M059J (cell line): ENCODE measurements around the gene CPA1. TPM values are rescaled to one million over a fixed set of nuclear protein-coding genes. Genes with fewer than 3 reads are reported as not detected.

Experiments used
- DNase-seq: peaks from one replicate; pipeline ENCODE4 v3.0.0-alpha.2; 2012; ENCODE audit warnings: low read depth
- total RNA-seq: library from RNA; depleted of rRNA; stranded (reverse); fragments of >200 nt; shearing (Covaris generic); gene quantifications from 2 replicates; pipeline ENCODE4 v1.2.3, GENCODE V29; 2014; rRNA removed

CPA1 gene
- total RNA-seq: not detected in 2 replicates

DNA sequence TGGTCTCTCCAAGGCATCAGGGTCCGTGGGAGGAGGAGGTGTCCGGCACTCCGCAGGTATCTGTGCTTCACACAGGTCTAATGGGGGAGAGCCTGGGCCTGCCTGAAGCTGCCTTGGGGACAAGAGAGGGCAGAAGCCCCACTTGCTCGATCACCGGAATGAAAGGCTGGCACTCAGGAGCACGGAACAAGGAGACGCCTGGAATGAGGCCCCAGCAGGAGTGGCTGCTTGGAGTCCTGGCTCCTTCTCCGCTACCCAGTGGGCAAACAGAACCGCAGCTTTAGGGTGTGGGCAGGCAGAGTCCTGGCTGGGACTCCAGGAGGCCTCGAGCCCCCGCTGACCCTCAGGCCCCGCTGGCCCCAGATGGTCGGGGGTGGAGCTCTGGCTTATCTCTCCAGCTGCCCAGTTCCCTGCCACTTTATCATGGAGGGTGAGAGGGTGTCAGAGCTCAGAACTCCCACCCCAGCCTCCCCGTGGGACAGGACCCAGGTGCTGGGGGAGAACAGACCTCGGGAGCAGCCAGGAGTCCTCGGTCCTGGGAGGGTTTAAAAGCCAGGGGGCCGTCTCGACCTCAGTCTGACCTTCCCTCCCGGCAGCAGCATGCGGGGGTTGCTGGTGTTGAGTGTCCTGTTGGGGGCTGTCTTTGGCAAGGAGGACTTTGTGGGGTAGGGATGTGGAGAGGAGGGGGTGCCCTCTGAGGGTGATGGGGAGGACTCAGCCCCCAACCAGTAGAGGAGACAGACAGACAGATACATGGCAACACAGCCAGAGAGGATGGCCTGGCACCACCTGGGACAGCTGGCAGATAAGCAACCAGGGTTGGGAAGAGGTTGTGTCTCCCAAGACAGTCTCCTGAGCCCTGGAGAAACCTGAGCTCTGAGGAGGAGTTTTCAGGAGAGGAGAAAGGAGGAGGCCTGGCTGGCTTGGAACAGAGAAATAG, at the start of gene CPA1:
CPA1 (plus strand) TSS at position 574 of the 940 bp plus-strand sequence; CDS start at position 601, 27 bp downstream.
- DNase-seq: no peak

DNA sequence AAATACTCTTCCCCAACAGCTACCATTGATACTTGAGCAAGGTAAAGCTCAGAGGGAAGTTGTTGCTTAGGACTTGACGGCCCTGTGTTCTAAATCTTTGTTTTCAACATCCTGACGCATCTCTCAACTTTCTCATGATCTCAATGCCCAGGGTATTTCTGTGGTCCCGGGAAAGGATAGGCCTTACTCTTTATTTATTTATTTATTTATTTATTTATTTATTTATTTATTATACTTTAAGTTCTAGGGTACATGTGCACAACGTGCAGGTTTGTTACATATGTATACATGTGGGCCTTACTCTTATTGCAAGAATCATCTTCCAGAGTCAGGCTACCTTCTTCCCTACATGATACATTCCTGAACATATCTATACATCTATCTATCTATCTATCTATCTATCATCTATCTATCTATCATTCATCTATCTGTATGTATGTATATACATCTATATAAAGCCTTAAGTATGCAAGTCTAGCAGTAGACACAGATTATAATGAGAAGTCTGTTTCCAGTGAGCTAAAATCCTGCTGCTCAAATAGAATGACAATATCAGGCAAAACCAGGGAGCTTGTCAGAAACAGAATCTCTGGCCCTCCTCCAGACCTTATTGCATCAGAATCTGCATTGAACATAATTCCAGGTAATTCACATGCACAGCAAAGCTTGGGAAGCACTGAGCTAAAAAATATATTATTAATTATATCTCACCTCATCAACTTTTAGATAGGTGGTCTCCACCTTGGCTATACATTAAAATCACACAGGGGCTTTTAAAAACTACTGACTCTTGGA, 47.8 kb upstream of the CPA1 start:
- DNase-seq: no peak

DNA sequence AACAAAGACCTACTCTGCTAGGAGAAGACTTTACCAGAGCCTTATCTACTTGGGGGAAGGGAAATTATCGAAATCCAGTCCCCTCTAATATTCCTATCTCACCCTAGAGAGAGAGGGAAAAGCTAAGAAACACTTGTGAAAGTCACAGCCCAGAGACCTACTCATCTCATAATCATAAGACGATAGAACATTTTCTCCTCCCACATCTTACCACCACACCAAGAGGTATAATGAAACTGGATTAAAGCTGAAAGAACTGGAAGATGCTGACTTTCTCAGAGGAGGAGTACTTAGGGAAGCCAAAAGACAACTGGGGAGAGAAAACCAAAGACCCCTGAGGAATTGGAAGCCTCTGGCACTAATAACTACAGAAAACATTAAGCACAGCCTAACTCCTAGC, 46.5 kb upstream of the CPA1 start:
- no peak for DNase-seq

DNA sequence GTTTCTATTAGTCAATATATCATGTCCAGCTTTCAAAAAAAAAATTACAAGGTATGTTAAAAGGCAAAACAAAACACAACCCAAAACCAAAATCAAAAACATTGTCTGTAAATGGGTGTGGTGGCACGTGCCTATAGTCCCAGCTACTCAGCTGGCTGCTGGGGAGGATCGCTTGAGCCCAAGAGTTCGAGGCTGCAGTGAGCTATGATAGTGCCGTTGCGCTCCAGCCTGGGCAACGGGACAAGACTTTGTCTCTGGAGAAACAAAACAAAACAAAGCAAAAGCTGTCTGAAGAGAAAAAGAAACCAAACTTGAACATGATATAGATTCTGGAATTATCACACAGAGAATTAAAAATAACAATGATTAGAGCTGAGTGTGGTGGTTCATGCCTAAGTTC, 46.0 kb upstream of the CPA1 start:
- DNase-seq: no peak

DNA sequence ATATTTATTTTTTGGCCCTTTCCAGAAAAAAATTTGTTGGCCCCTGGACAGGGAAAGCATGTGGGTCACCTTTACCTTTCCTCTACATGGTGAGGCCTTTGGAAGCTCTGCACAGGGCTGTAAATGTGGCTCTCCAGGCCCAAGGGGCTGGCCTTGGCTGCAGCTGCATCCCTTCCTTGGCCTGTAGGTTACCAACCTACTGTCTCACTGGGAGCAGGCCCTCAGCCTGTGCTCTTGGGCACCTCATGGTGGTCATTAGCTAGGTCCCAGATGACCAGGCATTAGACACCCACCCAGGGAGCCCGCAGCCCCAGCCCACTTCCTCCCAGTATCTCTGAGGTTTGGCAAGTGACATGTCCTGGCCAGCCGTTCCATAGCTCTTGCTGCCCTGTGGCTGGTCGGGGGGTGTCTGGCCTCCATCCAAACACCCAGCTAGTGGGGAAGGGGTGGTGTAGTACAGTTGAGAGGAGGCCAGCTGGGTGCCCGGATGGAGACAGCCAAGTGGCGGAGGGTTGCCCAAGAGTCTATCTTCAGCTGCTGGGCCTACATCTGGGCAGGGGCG, 42.8 kb upstream of the CPA1 start:
- DNase-seq: no peak

DNA sequence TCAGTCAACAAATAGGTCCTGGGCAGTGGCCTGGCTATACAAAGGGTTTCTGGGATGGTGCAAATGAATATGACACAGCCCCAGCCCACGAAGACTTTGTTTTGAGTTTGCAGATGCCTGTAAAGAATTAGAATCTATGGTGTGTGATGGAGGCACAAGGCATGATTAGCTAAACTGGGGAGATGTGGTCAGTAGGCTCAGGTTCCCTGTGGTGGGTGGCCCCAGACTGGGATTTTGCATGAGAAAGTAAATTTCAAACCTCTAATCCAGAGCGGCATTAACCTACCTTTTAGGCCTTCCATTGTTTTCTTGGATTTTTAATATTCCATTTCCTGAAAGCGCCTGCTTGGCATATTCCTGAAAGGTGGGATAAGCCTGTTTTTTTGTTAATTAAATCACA, 42.1 kb upstream of the CPA1 start:
- DNase-seq: no peak

DNA sequence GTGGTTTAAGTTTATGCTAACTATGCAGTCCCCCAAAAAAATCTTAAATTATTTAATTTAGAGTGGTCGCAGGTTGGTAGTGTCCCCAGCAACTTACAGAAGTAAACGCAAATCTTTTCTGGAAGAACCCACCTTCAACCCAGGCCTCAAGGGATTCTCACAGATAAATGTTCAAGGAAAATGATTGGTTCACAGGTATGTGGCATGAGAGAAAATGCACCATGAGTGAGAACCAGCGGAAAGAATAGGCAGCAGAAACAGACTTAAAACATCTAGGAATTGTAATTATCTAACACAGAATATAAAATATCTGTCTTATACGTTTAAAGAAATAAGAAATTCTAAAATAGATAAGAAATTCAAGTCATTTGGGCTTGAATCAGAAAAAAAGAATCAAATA, 38.4 kb upstream of the CPA1 start:
- no peak for DNase-seq

DNA sequence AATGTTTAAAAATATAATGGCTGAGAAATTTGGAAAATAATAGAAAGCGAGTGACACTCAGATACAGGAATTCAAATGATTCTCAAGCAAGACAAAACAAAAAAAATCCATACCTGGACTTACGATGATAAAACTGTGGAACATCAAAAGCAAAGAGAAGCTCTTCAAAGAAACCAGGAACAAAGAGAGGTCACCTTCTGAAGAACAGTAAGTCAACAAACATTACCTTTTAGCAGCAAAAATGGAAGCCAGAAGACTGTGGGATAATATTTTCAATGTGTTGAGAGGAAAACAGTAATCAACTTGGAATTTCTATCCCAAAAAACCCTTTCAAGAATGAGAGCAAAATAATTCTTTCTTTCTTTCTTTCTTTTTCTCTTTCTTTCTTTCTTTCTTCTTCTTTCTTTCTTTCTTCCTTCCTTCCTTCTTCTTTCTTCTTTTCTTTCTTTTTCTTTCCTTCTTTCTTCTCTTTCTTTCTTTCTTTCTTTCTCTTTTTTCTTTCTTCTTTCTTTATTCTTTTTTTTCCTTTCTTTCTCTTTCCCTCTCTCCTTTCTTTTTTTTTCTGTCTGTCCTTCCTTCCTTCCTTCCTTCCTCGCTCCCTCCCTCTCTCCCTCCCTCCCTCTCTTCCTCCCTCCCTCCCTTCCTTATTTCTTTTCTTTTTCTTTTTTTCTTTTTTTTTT, 37.5 kb upstream of the CPA1 start:
- DNase-seq: no peak

DNA sequence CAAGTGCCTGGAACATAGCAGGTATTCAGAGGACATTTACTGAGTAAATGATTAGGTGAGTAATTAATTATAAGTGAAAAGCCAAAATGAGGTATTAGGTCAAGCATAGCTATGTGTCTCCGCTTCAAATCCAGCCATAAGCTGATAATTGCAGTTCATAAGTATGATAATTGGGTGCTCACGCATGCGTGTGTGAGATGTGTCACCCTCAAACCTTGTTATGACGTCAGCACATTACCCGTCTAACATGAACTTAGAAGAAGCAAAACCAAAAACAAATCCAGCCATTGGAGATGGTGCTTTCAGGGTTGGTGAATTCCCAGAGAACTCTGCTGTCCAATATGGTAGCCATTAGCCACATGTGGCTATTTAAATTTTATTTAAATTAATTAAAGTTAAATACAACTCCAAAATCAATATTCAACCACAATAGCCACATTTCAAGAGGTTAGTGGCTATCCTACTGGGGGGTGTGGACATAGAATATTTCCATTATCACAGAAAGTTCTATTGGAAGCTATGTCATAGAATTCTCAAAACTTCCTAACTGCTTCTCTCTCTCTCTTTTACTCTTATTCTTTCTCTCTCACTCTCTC, 35.9 kb upstream of the CPA1 start, which contains the start of gene CPA5:
CPA5 (plus strand) TSS at position 546 of the 596 bp plus-strand sequence. CDS start 1,670 bp downstream, outside the sequence.
- DNase-seq: no peak

DNA sequence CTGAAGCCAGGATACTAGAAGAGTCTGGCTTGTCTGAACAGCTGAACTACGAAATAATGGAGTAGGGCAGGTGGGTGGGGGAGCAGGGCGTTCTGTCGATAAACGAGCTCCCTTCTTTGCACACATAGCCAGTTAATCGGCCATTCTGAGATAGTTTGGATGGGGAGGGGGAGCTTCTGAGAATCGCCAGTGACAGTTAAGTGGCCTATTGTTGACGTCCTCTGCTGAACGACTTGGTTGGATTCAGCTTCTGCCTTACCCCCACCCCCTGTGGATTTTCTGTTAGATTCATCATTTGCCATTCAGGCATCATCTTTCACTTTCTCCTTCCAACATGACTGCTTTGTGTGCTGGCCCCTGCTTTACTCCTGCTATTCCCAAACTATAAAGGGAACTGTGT, 35.2 kb upstream of the CPA1 start:
- no peak for DNase-seq

DNA sequence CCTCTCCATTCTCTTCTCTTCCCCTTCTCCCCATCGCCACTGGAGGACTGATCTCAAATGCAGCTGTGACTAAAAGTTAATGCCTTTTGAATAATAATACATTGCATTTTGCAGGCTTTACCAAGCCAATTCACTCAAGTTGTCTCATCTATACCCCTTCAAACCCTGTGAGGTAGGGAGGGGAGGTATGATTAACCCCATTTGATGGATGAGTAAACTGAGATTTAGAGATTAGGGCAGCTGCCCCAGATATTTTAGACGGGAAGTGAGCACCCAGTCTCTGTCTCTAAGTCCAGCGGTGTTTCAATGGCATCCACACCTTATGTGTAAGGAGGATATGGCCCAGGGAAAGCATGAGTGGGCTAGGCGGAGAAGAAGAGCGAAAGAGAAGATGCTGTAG, 34.6 kb upstream of the CPA1 start:
- no peak for DNase-seq

DNA sequence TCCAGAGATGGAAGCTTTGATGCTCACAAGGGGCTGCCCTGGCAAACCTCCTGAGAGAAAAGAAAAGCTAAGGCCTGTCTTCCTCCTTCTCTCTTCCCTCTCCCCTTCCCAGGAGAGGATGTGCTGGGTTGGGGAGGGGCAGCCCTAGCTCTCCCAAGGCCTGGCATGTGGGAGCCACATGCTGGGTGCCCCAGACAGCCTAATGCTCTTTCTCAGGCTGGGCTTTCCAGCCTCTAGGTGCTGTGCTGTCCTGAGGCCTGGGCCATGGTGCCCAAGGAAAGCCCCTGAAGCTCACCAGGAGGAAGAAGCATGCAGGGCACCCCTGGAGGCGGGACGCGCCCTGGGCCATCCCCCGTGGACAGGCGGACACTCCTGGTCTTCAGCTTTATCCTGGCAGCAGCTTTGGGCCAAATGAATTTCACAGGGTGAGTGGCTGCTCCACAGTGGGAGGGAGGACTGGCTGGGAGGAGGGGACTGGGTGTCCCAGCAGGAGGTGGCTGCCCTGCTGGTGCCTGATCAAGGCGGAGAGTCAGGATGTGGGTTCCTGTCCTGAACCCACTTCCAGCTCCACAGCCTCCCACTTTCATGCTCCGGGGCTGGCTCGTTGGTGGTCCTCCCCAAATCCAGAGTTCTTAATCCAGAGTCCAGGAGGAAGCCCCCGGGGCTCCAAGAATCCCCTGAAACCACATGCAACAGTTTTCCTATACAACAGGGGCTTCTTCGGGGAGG, 34.0 kb upstream of the CPA1 start:
- DNase-seq: no peak

DNA sequence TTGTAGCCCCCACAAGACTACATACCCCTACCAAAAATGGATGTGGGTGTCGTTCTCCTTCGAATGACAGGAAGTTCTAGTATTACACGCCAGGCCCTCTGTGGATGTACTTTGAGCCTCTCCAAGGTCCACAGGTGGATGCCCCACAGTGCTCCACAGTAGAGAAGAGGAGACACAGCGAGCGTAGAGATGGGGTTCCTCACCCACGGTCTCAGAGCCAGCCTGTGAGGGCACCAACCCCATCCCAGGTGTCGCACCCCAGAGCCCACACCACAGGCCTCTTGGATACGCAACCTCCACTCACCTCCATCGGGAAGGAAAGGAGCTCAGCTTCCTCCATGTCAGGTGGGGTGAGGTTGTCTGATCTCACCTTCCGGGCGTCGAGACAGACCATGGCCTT, 33.4 kb upstream of the CPA1 start:
- no peak for DNase-seq

DNA sequence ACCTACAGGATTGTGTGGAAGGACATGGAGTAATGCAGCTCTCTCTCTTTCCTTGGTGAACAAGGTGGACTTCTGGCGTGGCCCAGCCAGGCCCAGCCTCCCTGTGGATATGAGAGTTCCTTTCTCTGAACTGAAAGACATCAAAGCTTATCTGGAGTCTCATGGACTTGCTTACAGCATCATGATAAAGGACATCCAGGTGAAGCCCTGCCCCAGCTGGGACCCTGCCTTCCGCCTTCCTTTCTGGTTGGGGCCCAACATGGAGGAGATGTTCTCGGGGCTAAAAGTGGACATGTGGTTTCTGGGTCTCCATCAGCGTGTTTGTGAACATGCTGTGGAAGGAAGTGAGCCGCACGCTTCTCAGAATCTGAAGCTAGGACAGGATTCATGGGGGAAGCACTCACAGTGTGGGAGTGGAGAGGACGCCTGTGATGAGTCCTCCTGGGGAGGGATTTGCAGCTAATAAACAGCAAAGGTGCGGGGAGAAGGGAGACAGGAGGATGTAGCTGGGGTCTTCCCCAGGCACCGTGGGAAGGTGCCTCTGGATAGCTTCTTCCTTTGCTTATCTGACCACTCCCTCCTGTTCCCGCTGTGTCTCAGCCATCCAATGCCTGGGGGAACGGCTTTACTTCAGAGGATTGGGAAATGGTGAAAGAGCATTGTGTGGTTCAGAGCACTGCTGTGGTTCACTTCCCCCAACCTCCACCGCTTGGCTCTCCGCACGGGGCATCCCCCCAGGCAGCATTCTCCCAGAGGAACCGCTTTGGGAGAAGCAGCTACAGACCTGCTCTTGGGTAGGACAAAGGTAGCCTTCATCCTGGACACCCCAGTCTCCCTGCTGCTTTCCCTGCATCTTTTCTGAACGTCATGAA, 30.1 kb upstream of the CPA1 start:
- DNase-seq: no peak

DNA sequence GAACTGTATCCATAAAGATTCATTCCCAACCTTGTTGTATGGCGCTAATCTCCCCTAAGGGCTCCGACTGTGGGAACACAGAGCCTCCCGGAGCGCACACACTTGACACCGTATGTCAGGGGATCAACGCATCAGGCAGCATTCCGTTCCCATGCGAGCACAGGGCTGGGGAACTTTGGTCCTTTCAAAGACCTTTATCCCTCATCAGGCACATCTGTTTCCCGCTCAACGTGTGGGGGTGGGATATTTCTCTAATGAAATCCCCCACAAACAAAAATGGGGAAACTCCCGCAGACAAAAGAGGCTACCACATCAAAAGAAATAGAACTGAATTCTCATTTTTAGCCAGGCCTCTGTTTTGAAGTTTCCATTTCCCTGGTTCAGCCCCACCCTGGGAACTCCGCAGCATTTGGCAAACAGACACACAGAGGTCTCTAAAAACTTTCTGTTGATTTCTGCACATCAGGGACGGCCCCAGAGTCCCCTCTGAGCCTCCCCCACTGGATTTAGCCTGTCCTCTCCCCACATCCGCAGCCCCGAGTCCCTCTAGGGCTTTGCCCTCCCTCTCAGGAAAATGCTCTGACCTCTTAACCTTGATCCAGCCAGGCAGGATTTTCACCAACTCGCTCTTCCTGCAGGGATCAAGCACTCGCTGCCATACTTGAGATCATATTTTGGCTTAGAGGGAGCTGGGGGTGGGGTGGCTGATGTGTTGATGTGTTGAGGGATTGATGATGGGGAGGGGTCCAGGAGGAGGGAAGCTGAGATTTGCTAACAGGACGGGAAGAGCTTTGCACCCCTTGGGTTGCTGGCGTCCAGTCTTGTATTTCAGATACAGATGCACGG, 29.1 kb upstream of the CPA1 start:
- no peak for DNase-seq

DNA sequence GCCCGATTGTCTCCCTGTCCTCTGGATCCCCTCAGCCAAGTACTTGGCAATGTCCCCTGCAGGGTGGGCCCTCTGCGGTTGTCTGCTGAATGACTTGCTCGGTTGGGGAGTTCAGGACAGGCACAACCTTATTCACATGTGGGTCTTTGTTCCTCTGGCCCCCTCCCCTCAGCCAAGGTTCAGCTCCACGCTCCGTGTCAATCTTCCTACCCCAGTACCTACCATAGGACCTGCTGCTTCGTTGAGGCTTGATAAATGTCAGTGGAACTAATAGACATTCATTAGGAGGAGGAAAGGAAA, 28.6 kb upstream of the CPA1 start:
- DNase-seq: no peak

DNA sequence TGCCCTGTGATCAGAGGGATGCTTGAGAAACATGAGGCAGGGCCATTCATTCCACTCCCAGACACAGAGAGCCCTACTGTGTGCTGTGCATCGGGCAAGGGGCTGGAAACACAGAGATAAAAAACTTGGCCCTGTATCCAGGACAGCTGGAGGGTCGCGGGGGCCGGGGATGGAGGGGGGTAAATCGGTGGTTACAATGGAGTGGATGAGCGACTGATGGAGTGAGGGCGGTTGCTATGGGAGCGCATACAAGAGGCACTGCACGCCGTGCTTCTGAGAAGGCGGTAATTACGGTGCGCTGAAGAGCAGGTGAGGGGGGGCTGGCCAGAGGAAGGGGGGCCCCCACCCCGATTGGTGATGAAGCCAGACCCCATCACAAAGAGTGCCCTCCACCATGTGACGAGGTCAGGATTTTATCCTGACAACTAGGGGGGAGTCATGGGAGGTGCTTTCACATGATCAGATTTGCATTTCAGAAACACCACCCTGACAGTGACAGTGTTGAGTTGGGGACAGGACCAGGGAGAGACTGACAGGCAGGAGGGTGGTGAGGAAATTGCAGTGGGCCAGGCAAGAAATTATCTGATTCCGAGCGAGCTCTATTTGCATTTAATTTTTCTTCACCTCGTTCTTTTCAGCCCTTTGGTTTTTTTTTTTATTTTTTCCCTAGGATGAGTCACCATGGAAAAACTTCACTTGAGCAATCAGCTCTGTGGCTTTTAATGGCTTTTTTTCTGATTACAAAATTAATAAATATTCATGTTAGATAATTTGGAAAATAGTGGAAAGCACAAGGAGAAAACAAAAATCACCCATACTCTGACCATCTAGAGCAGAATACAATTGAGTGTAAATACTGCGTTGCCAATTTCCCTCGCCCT, 27.9 kb upstream of the CPA1 start:
- peak; percentile 76 for DNase-seq

DNA sequence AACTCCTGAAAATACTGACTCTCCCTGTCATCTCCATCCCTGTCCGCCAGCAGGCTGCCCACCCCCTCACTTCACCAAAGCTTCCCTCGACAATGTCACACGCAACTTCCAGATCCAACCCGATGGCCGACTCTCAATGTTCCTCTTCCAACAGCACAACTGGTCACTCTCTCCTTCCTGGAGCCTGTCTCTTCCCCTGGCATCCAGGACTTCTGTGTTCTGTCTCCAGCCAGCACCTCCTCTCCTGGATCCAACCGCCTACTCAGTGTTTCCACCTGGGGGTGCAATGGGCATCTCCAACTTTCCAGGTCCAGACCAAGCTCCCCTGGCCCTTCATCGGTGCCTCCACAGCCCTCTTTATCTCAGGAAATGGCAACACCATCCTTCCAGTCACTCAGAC, 27.1 kb upstream of the CPA1 start:
- peak; percentile 43 for DNase-seq
